ENCODE data around the gene TBXAS1. TPM values are rescaled to one million over a fixed set of nuclear protein-coding genes. Genes with fewer than 3 reads are reported as not detected.

The TBXAS1 gene
- total and polyA plus RNA-seq, 2 experiments from 2014 or later, result 1.3 TPM; not detected in 1

DNA sequence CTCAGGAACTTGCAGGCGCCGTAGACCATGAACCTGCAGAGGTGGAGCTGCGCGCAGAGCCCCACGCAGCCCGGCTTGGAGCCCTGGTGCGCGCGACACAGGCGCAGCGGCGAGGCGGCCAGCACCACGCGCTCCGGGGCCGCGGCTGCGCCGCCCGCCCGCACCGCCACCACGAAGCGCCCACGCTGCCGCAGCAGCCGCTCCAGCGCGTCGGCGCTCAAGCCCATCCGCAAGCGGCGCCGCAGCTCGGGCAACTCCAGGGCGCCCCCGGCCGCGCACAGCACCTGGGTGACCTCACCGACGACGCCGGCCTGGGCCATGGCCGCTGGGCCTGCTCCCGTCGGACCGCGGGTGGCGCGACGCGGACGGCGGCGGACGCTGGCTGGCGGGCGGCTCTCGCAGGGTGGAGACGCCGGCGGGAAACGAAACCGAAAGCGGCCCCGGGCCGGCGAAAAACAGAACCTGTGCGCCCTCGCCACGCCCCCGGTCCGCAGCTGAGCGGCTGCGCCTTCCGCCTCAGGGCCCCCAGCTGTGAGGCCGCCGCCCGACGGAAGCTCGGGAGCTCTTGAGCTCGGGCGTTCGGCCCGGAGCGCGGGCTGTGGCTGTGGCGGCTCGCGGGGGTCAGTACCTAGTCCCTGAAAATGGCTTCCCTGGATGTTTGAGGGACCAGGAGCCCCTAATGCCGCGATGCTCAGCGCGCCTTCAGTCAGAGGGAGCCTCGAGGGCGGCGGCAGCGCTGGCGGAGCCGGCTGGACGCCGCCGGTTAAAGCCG is 233.7 kb downstream of the TBXAS1 start, which contains the start of gene PARP12:
Gene PARP12, minus strand, starts transcription at position 424 of the 772 bp plus-strand sequence. Its CDS starts 104 bp downstream, at position 320.
- H3K9me3 Mint-ChIP-seq, result peaks cover 15% of the 10 kb centered on the region
- H3K36me3 ChIP-seq (ENCODE audit: insufficient read depth), result no peaks in the 10 kb centered on the region; the same call in 1 of the 2 replicates
- no peaks in the 10 kb centered on the region for H3F3A ChIP-seq (replicated peaks; ENCODE audit: low read depth)
- H3K27ac ChIP-seq (ENCODE audit: low read depth), result no peak within 1 kb of the TSS
- peaks cover 5% of the 10 kb centered on the region; the same call in 2 of the 3 replicates for H3K4me1 Mint-ChIP-seq
- H3K27me3 Mint-ChIP-seq (ENCODE audit: insufficient read depth, low read depth, poor library complexity), result peaks cover 29% of the 10 kb centered on the region
- DNase-seq (ENCODE audit: low spot score) (peak; percentile 83), ATAC-seq (peak; percentile 81)
- TF ChIP-seq ETS1 (IDR thresholded peaks at IDR 0.05), result peak; percentile 19; the same call in 1 of the 2 replicates
- no peak for TF ChIP-seq ZNF331 (CRISPR knock-in tag; IDR thresholded peaks at IDR 0.05; ENCODE audit: low read depth)
- TF ChIP-seq POLR2AphosphoS5 (IDR thresholded peaks at IDR 0.05; ENCODE audit: low read depth), result no peak; the same call in 1 of the 2 replicates
- no peak; a peak in 1 of 4 replicates for TF ChIP-seq CTCF (conservative IDR thresholded peaks at IDR 0.05; ENCODE audit: low read depth in 2 of 2)
- no peak for TF ChIP-seq JUNB (IDR thresholded peaks at IDR 0.05; ENCODE audit: unreplicated experiment)
- TF ChIP-seq STAT1 (IDR thresholded peaks at IDR 0.05; ENCODE audit: unreplicated experiment), result no peak
- TF ChIP-seq EZH2phosphoT487 (IDR thresholded peaks at IDR 0.05; ENCODE audit: unreplicated experiment), result no peak
- H3K27ac Mint-ChIP-seq, result no peak within 1 kb of the TSS
- peaks cover 8% of the 10 kb centered on the region; the same call in 1 of the 2 replicates for H3K4me1 ChIP-seq (ENCODE audit: insufficient read depth)
- no peaks in the 10 kb centered on the region for H3K79me2 ChIP-seq (replicated peaks; ENCODE audit: insufficient read depth)
- H3K4me2 ChIP-seq, result peak within 1 kb of the TSS; percentile 94
- peak within 1 kb of the TSS; percentile 96 for H2AFZ ChIP-seq
- H3K27me3 ChIP-seq (ENCODE audit: insufficient read depth), result peaks cover 39% of the 10 kb centered on the region
- no peaks in the 10 kb centered on the region for H3K9me2 ChIP-seq (ENCODE audit: insufficient read depth)
- H3K4me3 ChIP-seq, result peak within 1 kb of the TSS; percentile 70
- peak within 1 kb of the TSS; percentile 79 for H3K4me3 Mint-ChIP-seq
- peaks cover 9% of the 10 kb centered on the region; the same call in 2 of the 3 replicates for H3K36me3 Mint-ChIP-seq (ENCODE audit: low read depth)
- no peaks in the 10 kb centered on the region for H4K20me1 ChIP-seq (replicated peaks; ENCODE audit: insufficient read depth)

DNA sequence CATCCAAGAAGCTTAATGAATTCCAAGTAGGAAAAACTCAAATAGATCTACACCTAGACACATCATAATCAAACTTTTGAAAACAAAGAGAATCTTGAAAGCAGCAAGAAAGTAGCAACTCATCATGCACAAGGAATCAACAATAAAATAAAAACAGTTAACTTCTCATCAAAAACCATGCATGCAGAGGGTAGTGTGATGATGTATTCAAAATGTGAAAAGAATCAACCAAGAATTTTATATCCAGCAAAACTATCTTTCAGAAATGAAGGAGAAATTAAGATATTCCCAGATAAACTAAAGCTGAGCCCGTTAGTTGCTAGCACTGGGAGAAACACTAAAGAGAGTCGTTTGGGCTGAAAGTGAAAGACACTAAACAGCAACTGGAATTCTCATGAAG is 238.0 kb downstream of the TBXAS1 start:
- Histone ChIP-seq H3K4me1 (ENCODE audit: insufficient read depth) (peaks cover 8% of the 10 kb centered on the region; the same call in 1 of the 2 replicates), H3F3A (replicated peaks; ENCODE audit: low read depth) (no peaks in the 10 kb centered on the region), H3K4me3 (no peak overlapping the region), H3K36me3 (ENCODE audit: insufficient read depth) (no peaks in the 10 kb centered on the region; the same call in 1 of the 2 replicates), H2AFZ (no peak overlapping the region), H4K20me1 (replicated peaks; ENCODE audit: insufficient read depth) (no peaks in the 10 kb centered on the region), H3K79me2 (replicated peaks; ENCODE audit: insufficient read depth) (no peaks in the 10 kb centered on the region), H3K27ac (ENCODE audit: low read depth) (no peak overlapping the region), H3K27me3 (ENCODE audit: insufficient read depth) (peaks cover 26% of the 10 kb centered on the region), H3K4me2 (no peak overlapping the region), H3K9me2 (ENCODE audit: insufficient read depth) (no peaks in the 10 kb centered on the region)
- no peak for ATAC-seq
- H3K4me3 Mint-ChIP-seq, result no peak overlapping the region
- H3K27ac Mint-ChIP-seq, result no peak overlapping the region
- H3K4me1 Mint-ChIP-seq, result peaks cover 5% of the 10 kb centered on the region; the same call in 1 of the 3 replicates
- no peak for DNase-seq (ENCODE audit: low spot score)
- peaks cover 9% of the 10 kb centered on the region; the same call in 2 of the 3 replicates for H3K36me3 Mint-ChIP-seq (ENCODE audit: low read depth)
- peaks cover 17% of the 10 kb centered on the region for H3K9me3 Mint-ChIP-seq
- H3K27me3 Mint-ChIP-seq (ENCODE audit: insufficient read depth, low read depth, poor library complexity), result peaks cover 10% of the 10 kb centered on the region
- no peak for TF ChIP-seq CTCF (conservative IDR thresholded peaks at IDR 0.05; ENCODE audit: low read depth in 2 of 2)
- TF ChIP-seq JUNB (IDR thresholded peaks at IDR 0.05; ENCODE audit: unreplicated experiment), result no peak
- no peak for TF ChIP-seq POLR2AphosphoS5 (IDR thresholded peaks at IDR 0.05; ENCODE audit: low read depth)
- TF ChIP-seq EZH2 (IDR thresholded peaks at IDR 0.05; ENCODE audit: low read depth, unreplicated experiment), result no peak
- TF ChIP-seq CREB1 (CRISPR knock-in tag; IDR thresholded peaks at IDR 0.05; ENCODE audit: low read depth), result no peak
- TF ChIP-seq STAT1 (IDR thresholded peaks at IDR 0.05; ENCODE audit: unreplicated experiment), result no peak
- TF ChIP-seq ZNF114 (CRISPR knock-in tag; IDR thresholded peaks at IDR 0.05), result no peak
- TF ChIP-seq EZH2phosphoT487 (IDR thresholded peaks at IDR 0.05; ENCODE audit: unreplicated experiment), result no peak
